GM21737 (cell line): Measurements from ENCODE around the gene OBSCN.

Experiments
- ATAC-seq: cut with Tn5 transposase; IDR thresholded peaks from one replicate; pipeline ENCODE4 v1.9.1; 2021; ENCODE audit warnings: mild to moderate bottlenecking, moderate library complexity; ENCODE audit not compliant: unreplicated experiment

The OBSCN gene

DNA sequence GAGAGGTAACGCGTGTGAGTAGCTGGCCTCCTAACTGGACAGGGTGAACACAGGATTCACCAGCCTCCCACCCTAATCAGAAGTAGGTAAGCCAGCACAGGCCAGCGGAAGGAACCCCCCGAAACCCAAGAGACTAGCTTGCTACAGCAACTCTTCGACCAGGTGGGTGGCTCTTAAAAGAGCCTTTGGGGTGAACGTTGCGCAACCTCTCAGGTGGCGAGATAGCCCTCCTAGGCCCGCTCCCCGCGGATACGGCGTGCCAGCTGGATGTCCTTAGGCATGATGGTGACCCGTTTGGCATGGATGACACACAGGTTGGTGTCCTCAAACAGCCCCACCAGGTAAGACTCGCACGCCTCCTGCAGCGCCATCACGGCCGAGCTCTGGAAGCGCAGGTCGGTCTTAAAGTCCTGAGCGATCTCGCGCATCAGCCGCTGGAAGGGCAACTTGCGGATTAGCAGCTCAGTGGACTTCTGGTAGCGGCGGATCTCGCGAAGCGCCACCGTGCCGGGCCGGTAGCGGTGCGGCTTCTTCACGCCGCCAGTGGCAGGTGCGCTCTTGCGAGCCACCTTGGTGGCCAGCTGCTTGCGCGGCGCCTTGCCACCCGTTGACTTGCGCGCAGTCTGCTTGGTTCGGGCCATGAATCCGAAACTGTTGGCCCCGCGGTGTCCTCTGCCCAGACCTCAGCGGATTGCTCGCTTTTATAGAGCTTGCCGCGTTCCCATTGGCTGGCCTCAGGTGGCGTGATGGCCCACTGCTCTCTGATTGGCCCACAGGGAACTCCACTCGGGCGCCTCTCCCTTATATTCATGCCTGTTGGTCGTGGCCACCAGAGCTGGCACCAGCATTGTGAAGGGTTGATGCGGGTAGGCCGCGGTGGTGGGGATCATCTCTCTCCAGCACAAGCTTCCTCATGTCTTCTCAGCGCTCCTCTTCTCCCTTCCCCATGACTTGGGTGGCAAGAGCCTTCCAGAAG lies 217.1 kb downstream of the OBSCN start:
- no peak for ATAC-seq

DNA sequence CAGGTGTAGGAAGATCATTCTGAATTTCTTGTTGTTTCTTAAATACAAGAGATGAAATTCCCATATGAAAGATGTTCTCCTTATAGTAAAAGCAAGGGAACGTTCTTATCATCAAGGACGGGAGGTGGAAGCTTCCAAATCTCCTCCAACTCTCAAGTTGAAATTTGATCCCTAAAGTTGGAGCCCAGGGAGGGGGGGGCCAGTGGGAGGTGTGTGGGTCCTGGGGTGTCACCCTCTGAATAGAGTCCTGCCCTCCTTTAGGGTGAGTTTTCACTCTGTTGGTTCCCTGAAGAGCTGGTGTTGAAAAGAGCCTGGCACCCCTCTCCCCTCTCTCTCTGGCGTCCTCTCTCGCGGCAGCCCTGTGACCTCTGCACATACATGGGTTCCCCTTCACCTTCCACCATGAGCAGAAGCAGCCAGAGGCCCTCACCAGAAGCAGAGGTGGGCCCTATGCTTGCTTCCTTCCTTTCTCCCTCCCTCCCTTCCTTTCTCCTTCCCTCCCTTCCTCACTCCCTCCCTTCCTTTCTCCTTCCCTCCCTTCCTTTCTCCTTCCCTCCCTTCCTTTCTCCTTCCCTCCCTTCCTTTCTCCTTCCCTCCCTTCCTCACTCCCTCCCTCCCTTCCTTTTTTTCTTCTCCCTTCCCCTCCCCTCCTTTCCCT lies 218.8 kb downstream of the OBSCN start:
- no peak for ATAC-seq

DNA sequence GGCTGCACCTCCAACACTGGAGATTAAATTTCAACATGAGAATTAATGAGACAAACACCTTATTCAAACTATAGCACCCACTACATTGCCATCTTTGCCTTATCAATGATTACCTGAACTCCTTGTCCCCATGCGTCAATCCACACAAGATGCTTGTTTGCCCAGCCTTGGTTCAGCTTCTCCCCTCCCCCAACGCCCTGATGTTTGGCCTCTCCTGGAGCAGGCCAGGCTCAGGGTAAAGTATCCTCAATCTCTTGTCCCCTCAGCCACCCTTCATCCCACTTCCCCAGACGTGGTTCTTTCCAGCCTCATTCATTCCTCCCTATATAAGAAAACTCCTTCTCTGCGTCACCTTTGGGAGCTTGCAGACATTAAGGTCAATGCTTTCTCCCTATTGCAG lies 220.6 kb downstream of the OBSCN start:
- ATAC-seq = no peak
